Endothelial cell of umbilical vein (primary cell): ENCODE data around the gene ABR. TPM values are rescaled to one million over a fixed set of nuclear protein-coding genes. Genes with fewer than 3 reads are reported as not detected.

Experiments used
- BruUV-seq: library from RNA; stranded (reverse); fragments of 400-500 nt; replicated peaks from 2 replicates; lab custom pipeline; 2021; lab: Mats Ljungman, UMichigan
- CTCF ChIA-PET: fragments of 300-600, 350-600 bp; sonication (Branson Sonifier 250); formaldehyde crosslinking; loops from one replicate; lab custom pipeline; 2021; ENCODE audit warnings: antibody characterized with exemption, inconsistent platforms; lab: Charles Lee
- POLR2A ChIA-PET: fragments of 300-600, 350-600 bp; sonication (Branson Sonifier 250); formaldehyde crosslinking; loops from one replicate; lab custom pipeline; 2021; ENCODE audit warnings: antibody characterized with exemption, inconsistent platforms; lab: Charles Lee
- DNase-seq: peaks from one replicate; pipeline ENCODE4 v3.0.0-alpha.2; 2011; ENCODE audit warnings: low read depth, low spot score
- FAIRE-seq: peaks from 2 replicates; lab custom pipeline; 2011; peaks lifted over from hg19 to GRCh38; lab: Jason Lieb, UNC
- H2AFZ ChIP-seq: 2 replicates; pipeline ENCODE4 v1.6.0; 2012; ENCODE audit warnings: low read depth, low read length, control low read depth, inconsistent platforms
- H3K27ac ChIP-seq: 2 replicates; pipeline ENCODE4 v1.5.1; 2011; ENCODE audit warnings: low read depth, mild to moderate bottlenecking, control low read depth, low read length, moderate library complexity; ENCODE audit not compliant: insufficient read depth
- H3K27me3 ChIP-seq, 2 experiments: 2 replicates each; pipeline versions ENCODE4 v1.6.0 to v1.6.1; 2011; ENCODE audit warnings: low read length in 2 of 2, mixed read lengths in 1 of 2; ENCODE audit not compliant: control insufficient read depth in 2 of 2, insufficient read depth in 2 of 2
- H3K36me3 ChIP-seq, 2 experiments: 2 replicates in 1 of 2; 3 replicates in 1 of 2; pipeline ENCODE4 v1.5.1; 2011; ENCODE audit warnings: low read length in 2 of 2, mild to moderate bottlenecking in 1 of 2, moderate library complexity in 1 of 2; ENCODE audit not compliant: control insufficient read depth in 2 of 2, insufficient read depth in 2 of 2; ENCODE audit errors: extremely low read depth in 1 of 2
- H3K4me1 ChIP-seq: 3 replicates; pipeline ENCODE4 v1.5.1; 2011; ENCODE audit warnings: mild to moderate bottlenecking, low read length; ENCODE audit not compliant: control insufficient read depth, insufficient read depth; ENCODE audit errors: extremely low read depth
- H3K4me2 ChIP-seq: 2 replicates; pipeline ENCODE4 v1.6.1; 2011; ENCODE audit warnings: low read length, control low read depth, mixed read lengths; ENCODE audit not compliant: insufficient read depth
- H3K4me3 ChIP-seq, 3 experiments: fragments of 200-600 bp in 1 of 3; sonication (generic), shearing (Covaris generic) in 1 of 3; replicated peaks in 1 of 3; 2 replicates each; pipeline ENCODE4 v1.5.1; 2011 to 2016; ENCODE audit warnings: control low read depth in 3 of 3, low read length in 3 of 3, mild to moderate bottlenecking in 2 of 3, inconsistent platforms in 1 of 3, low read depth in 1 of 3, moderate library complexity in 1 of 3; ENCODE audit not compliant: insufficient read depth in 1 of 3
- H3K79me2 ChIP-seq: 2 replicates; pipeline ENCODE4 v1.6.0; 2012; ENCODE audit warnings: low read length, inconsistent platforms; ENCODE audit not compliant: control insufficient read depth, insufficient read depth
- H3K9ac ChIP-seq: replicated peaks from 2 replicates; pipeline ENCODE3; 2011; ENCODE audit warnings: low read length, control low read depth; ENCODE audit not compliant: insufficient read depth; ENCODE audit errors: extremely low read depth
- H3K9me1 ChIP-seq: replicated peaks from 3 replicates; pipeline ENCODE4 v1.6.0; 2011; ENCODE audit warnings: mild to moderate bottlenecking, low read length; ENCODE audit not compliant: control insufficient read depth, insufficient read depth; ENCODE audit errors: extremely low read depth
- H3K9me3 ChIP-seq: replicated peaks from 2 replicates; pipeline ENCODE4 v1.5.1; 2012; ENCODE audit warnings: low read length, inconsistent platforms; ENCODE audit not compliant: control insufficient read depth, insufficient read depth
- H4K20me1 ChIP-seq: replicated peaks from 2 replicates; pipeline ENCODE3; 2011; ENCODE audit warnings: mild to moderate bottlenecking, low read length; ENCODE audit not compliant: control insufficient read depth, insufficient read depth; ENCODE audit errors: extremely low read depth
- GATA2 ChIP-seq: IDR thresholded peaks from 2 replicates; pipeline ENCODE4 v1.7.0; 2011; ENCODE audit warnings: low read depth, mild to moderate bottlenecking, moderate library complexity, mixed read lengths, low read length; ENCODE audit not compliant: insufficient read length, insufficient read depth
- JUN ChIP-seq: IDR thresholded peaks from 2 replicates; pipeline ENCODE4 v1.6.1; 2011; ENCODE audit warnings: borderline replicate concordance, low read depth; ENCODE audit not compliant: insufficient read length, insufficient read depth
- MAX ChIP-seq: IDR thresholded peaks from 2 replicates; pipeline ENCODE4 v1.6.1; 2011; ENCODE audit not compliant: insufficient read depth, insufficient read length
- MYC ChIP-seq: IDR thresholded peaks from one replicate; pipeline ENCODE4 v1.6.1; 2011; ENCODE audit warnings: mild to moderate bottlenecking, low read depth, low read length
- POLR2A ChIP-seq: IDR thresholded peaks from 2 replicates; pipeline ENCODE4 v1.6.1; 2012; ENCODE audit warnings: low read depth, mild to moderate bottlenecking, control low read depth, low read length
- dilution Hi-C: fragments of 300-500 bp; cut with MboI; formaldehyde crosslinking; loops from one replicate; pipeline ENCODE4 v1.15.0; 2019; ENCODE audit warnings: low sequenced_read_pairs; ENCODE audit not compliant: extremely low pct_ligation_motif_present
- intact Hi-C: fragments of 100-400 bp; cut with micrococcal nuclease; formaldehyde crosslinking; loops from one replicate; pipeline ENCODE4 v1.10.0; 2022
- polyA plus RNA-seq, 4 experiments: library from polyadenylated mRNA; depleted of rRNA in 3 of 4; stranded (reverse) in 3 of 4; unstranded in 1 of 4; fragments of >200 nt; gene quantifications; 2 replicates each; pipeline versions ENCODE4 v1.2.1 to v1.2.3, GENCODE V29; 2011 to 2012; ENCODE audit warnings: missing spikeins in 1 of 4
- total RNA-seq: library from RNA; stranded (reverse); gene quantifications from 2 replicates; pipeline ENCODE4 v1.2.3, GENCODE V29; 2021

The ABR gene
- total and polyA plus RNA-seq, 2 donors (not counting 3 experiments of a cell fraction or from before 2014, with no cell fraction given): 83.5 to 96.8 TPM

GRCh38 chr17:1034652-1035210, 145.1 kb downstream of the ABR start:
- dilution Hi-C loops (no loop called here), intact Hi-C loops (no loop called here)
- no peak overlapping the region for H3K4me3 ChIP-seq
- H3K79me2 ChIP-seq: no peaks in the 10 kb centered on the region
- no peak overlapping the region for H2AFZ ChIP-seq
- H3K4me2 ChIP-seq: no peak overlapping the region
- H3K4me1 ChIP-seq: peaks cover 7% of the 10 kb centered on the region
- H3K9me1 ChIP-seq: no peaks in the 10 kb centered on the region
- H3K36me3 ChIP-seq: peaks cover 0 to 3% of the 10 kb centered on the region in 2 experiments
- POLR2A ChIA-PET: no interaction called here
- BruUV-seq: no TSS peak
- no peak for DNase-seq
- CTCF ChIA-PET: interaction anchor here (1.0 kb wide), 1 partner anchor 23 kb away, joined by 3 read pairs; no protein-coding TSS in a partner anchor
- H3K9me3 ChIP-seq: no peaks in the 10 kb centered on the region
- TF ChIP-seq GATA2: no peak
- no peak overlapping the region for H3K9ac ChIP-seq
- H3K27ac ChIP-seq: no peak overlapping the region
- no peak for FAIRE-seq
- no peaks in the 10 kb centered on the region for H4K20me1 ChIP-seq
- no peaks in the 10 kb centered on the region for H3K27me3 ChIP-seq

GRCh38 chr17:1033503-1033902, 146.3 kb downstream of the ABR start:
- peaks cover 0 to 3% of the 10 kb centered on the region in 2 experiments for H3K36me3 ChIP-seq
- intact Hi-C loops: no loop called here
- H4K20me1 ChIP-seq: no peaks in the 10 kb centered on the region
- DNase-seq (no peak), FAIRE-seq (no peak)
- ChIA-PET POLR2A (no interaction called here), CTCF (interaction anchor here (1.1 kb wide), 1 partner anchor 25 kb away, joined by 3 read pairs; no protein-coding TSS in a partner anchor)
- H3K4me3 ChIP-seq: no peak overlapping the region
- TF ChIP-seq GATA2 (no peak), MAX (no peak), POLR2A (no peak), MYC (no peak), JUN (no peak)
- no peak overlapping the region for H3K4me2 ChIP-seq
- H3K9me3 ChIP-seq: no peaks in the 10 kb centered on the region
- H3K4me1 ChIP-seq: no peaks in the 10 kb centered on the region
- dilution Hi-C loops: no loop called here
- H2AFZ ChIP-seq: no peak overlapping the region
- no peak overlapping the region for H3K9ac ChIP-seq
- H3K79me2 ChIP-seq: no peaks in the 10 kb centered on the region
- no peaks in the 10 kb centered on the region for H3K27me3 ChIP-seq
- no peaks in the 10 kb centered on the region for H3K9me1 ChIP-seq
- BruUV-seq: no TSS peak
- no peak overlapping the region for H3K27ac ChIP-seq
